LNCAP (cell line): Measurements from ENCODE around the gene PKN1.

Experiments
- TF ChIP-seq, protein P1 (sequence below): fragments of 450-650 bp; IDR thresholded peaks from 2 replicates; pipeline ENCODE4 v1.5.1; 2017; ENCODE audit warnings: mild to moderate bottlenecking

Gene PKN1

DNA sequence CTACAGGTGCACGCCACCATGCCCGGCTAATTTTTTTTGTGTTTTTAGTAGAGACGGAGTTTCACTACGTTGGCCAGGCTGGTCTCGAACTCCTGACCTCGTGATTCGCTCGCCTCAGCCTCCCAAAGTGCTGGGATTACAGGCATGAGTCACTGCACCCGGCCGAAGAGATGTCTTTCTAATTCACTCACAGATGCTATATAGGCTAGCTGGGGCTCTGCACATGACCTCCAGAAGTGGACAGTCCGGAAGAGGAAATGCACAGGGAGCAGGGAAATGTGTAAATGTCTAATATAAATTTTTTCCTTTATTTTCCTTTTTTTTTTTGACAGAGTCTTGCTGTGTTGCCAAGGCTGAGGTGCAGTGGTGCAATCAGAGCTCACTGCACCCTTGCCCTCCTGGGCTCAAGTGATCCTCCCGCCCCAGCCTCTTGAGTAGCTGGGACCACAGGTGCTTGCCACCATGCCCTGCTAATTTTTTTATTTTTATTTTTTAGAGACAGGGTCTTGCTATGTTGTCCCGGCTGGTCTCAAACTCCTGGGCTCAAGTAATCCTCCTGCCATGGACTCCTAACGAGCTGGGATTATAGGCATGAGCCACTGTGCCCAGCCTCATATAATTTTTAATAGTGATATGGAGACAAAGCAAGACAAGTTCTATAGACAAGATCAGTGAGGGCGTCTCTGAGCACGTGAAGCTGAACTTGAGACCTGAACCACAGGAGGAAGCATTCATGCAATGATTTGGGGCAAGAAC is 54.4 kb downstream of the PKN1 start:
- TF ChIP-seq, protein P1, sequence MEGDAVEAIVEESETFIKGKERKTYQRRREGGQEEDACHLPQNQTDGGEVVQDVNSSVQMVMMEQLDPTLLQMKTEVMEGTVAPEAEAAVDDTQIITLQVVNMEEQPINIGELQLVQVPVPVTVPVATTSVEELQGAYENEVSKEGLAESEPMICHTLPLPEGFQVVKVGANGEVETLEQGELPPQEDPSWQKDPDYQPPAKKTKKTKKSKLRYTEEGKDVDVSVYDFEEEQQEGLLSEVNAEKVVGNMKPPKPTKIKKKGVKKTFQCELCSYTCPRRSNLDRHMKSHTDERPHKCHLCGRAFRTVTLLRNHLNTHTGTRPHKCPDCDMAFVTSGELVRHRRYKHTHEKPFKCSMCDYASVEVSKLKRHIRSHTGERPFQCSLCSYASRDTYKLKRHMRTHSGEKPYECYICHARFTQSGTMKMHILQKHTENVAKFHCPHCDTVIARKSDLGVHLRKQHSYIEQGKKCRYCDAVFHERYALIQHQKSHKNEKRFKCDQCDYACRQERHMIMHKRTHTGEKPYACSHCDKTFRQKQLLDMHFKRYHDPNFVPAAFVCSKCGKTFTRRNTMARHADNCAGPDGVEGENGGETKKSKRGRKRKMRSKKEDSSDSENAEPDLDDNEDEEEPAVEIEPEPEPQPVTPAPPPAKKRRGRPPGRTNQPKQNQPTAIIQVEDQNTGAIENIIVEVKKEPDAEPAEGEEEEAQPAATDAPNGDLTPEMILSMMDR = no peak

DNA sequence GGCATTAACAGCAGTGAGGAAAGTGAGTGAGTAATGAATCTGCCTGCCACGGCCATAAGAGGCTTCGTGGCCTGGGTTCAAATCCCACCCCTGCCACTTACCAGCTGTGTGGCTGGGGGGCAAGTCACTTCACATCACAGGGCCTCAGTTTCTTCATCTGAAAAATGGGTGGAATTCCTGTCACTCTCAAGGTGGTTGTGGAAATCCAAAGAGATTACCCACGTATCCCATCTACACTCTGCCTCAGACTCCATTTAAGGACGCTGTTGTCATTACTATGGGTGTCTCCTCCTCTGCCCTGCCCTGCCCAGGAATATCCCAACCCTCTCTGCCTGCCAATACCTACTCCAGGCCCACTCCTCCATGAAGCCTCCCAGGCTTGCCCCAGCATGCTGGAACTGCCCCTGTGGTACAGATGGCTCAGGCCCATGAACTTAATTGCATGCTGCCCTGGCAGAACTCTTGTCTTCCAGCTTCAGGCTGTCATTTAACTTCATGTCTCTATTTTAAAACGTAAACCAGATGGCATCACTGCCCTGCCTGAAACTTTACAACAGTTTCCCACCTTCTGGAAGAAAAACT is 59.7 kb downstream of the PKN1 start:
- TF ChIP-seq, protein P1 = no peak

DNA sequence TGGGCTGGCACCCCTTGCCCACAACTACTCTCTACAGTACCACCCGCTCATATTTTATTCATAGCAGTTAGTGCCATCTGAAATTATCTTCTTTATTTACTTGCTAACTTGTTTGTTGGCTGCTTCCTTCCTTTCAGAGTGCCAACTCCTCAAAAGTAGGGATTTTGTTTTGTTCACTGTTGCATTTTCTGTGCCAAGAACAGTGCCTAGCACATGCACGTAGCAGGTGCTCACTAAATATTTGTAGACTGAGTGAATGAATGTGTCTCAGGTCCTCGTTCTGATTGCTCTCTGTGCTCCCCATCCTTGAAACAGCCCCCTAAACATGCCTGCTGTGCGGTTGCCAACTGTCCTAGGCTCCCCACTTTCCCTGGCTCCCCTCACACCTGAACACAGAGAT is 61.3 kb downstream of the PKN1 start:
- TF ChIP-seq, protein P1 = no peak

DNA sequence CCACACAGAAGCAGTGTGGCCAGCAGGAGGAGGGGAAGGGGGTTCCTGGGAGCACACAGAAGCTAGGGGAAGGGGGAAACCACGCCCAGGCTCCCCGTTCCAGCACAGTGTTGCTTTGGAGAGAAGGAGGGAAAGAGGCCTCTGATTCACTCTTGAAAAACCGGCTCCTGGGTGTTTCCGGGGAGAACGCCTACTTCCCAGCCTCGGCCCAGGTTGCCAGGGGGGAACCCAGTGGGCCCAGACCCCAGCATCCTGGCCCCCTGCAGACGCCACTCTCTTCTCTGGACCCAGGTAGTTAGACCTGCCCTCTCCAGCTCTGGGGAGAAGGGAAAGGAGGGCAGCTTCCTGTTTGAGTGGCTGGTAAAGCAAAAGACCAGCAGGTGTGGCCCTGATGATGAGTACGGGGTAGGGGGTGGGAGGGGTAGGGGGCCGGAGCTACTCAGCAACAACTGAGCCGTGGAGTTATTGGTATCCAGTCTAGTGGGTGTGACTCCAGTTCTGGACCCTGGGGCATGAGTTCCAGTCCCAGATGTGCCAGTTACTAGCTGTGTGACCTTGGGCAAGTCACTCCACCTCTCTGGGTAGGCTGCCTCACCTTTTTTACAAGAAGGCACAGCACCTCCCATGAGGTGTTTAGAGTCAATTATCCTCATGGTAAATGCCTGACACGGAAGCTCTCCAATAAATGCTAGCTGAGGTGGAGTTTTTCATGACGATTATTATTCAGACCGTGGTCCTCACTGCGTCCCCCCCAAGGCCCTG is 62.0 kb downstream of the PKN1 start:
- TF ChIP-seq, protein P1 = no peak

DNA sequence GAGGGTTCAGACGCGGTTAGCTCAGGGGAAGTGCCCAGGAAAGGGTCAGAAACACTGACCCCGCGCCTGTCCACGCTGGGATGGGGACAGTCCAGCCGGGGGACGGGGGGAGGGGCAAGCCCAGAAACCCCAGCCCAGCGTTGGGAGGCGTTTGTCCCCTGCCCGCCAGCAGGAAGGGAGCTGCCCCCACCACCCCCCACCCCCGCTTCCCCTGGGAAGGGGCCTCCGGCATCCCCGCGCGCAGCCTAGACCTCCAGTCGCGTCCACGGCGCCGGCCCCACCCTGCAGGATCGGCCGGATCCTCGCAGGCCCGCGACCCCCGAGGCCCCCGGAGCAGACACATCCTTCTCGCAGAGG is 62.5 kb downstream of the PKN1 start:
- TF ChIP-seq, protein P1 = no peak

DNA sequence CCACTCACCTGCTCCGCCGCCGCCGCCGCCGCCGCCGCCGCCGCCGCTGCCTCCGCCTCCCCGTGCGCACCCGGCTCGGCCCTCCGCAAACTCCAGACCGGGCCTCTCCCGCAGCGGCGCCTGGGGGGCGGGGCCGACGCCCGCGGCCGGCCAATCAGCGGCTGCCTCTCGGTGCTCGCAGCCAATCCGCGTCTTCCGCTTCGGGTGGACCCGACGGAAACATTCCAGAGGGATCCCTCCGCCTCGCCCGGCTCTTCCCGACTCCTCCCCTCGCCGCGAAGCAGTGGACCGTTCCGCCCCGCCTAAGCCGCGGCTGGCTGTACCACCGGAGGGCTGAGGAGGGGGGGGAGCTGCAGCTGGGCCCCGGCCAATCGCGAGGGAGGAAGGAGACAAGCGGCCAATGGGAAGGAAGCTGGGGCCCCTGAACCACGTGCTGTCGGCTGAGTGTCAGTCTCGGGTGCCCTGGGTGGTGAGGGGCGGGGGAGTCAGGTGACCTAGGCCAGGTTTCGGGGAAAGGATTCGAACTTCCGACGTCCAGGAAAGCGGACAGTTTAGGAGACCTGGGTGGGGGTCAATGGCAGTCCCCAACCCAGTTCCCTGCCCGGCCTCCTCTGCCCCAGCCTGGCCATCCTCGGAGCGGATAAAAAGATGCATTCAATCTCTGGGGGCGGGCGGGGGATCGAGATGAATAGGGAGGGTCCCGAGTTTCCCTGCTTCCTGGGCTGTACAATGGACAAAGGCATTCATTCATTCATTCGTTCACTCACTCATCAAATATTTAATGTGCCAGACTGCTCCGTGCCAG is 63.1 kb downstream of the PKN1 start, which contains the start of gene GIPC1:
GIPC1 (minus strand) TSS at position 99 of the 805 bp plus-strand sequence. CDS start 13,151 bp downstream, outside the sequence.
- TF ChIP-seq, protein P1 = no peak

DNA sequence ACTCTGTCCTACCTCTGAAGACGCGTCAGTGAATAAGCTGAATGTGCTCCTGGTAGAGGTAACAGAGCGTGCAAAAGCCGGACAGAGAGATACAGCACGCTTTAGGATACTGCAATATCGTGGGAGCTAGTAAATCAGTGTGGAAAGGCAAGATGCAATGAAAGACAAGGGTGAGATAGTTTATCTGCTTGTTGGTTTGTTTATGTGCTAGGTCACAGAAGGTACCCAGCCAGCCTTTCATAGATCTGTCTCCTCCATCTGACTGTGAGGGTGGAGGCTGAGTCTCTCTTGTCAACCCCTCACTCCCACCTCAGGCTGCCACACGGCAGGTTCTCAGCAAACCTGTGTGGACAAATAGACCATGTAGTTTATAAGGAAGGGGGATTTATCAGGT is 63.7 kb downstream of the PKN1 start:
- TF ChIP-seq, protein P1 = no peak
